T47D (cell line): Measurements from ENCODE around the gene DMPK.

Source experiments
- DNase-seq, 2 experiments: peaks; one replicate each; pipeline versions ENCODE4 v3.0.0 to v3.0.0-alpha.2; 2011 to 2012; ENCODE audit warnings: low read depth in 1 of 2, low spot score in 1 of 2
- JUND ChIP-seq: IDR thresholded peaks from 2 replicates; pipeline ENCODE4 v1.6.1; 2012; ENCODE audit warnings: low read depth
- in situ Hi-C: cut with HindIII; loops from 2 replicates; pipeline ENCODE4 v1.10.0; 2016; ENCODE audit warnings: low sequenced_read_pairs, low pct_unique_long_range_greater_than_20kb

The DMPK gene

GRCh38 chr19:45791744-45792469 lies 9.6 kb upstream of the DMPK start:
- no peak for DNase-seq
- in situ Hi-C loops: no loop called here
- TF ChIP-seq JUND: no peak

GRCh38 chr19:45790942-45791341 lies 8.7 kb upstream of the DMPK start:
- DNase-seq: no peak
- in situ Hi-C loops: no loop called here
- TF ChIP-seq JUND: no peak

DNA sequence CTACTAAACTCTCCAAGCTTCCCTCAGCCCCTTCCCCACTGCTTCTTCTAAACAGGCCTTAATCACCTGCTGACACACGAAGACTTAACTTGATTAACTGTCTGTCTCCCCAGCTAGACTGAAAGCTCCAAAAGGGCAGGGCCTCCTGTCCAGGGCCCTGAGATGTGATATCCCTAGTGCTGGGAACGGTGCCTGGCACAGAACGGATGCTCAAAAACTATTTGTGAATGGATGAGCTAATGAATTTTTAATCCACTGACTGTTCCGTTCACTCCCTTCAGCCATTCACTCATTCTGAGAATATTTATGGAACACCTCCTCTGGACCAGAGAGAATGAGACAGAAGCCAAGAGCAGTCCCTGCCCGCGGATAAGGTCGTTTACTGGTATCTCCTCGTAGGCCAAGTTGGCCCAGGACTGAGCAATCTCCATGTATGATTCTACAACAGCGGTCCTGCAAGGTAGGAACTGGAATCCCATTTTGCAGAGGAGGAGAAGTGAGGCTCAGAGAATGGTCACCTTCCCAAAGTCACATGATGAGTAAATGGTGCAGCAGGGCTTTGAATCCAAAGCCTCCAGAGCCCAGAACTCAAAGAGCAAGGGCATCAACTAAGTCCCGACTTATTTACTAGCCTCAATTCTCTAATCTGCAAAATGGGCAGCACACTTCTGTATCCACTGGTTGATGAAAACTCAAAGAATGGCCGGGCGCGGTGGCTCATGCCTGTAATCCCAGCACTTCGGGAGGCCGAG lies 6.9 kb upstream of the DMPK start:
- DNase-seq: no peak
- in situ Hi-C loops: no loop called here
- no peak for TF ChIP-seq JUND

DNA sequence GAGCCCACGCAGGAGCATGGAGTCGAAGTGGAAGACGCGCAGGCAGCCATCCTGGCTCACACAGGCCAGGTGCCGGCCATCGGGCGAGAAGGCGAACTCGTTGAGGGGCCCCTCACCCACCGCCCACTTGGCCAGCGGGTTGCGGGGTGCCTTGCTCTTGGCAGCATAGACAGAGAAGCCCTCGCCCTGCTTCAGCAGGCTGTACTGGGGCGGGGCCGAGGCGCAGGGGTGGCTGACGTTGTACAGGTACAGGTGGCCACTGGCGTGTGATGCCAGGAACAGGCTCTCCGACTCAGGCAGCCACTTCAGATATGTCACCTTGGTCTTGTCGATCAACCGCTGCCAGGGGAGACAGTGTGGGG lies 4.2 kb upstream of the DMPK start:
- no peak for TF ChIP-seq JUND
- in situ Hi-C loops: no loop called here
- DNase-seq: no peak

DNA sequence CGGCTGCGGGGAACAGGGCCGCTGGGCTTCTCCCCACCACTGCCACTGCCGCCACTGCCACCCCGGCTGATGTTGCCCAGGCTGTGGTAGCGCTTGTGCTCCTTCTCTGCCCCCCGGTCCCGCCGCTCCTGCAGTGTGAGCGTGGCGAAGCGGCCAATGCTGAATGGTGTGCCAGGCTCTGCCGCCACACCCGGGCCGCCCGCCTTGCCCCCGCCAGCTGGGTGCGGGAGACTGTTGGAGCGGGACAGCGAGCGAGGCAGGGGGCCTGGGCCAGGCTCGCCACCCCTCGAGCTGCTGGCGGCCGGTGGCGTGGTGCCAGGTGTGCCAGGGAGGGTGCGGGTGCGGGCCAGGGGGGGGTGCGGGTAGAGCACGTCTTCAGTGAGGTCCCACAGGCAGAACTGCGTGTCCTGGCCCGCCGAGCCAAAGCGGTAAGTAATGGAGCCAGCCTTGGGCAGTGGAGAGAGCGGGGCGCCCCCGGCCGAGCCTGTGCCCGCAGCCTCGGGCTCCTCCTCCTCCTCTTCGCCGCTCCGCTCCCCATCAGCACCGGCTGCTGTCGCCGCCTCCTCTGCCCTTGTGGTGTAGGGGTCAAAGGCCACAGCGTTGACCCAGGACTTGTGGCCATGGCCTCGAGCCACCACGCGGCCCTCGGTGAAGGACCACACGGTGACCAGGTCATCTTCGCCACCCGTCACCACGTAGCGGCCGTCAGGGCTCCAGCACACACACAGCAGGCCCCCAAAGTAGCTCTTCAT lies 3.7 kb upstream of the DMPK start:
- no peak for TF ChIP-seq JUND
- in situ Hi-C loops: no loop called here
- no peak for DNase-seq

GRCh38 chr19:45785097-45785496 lies 2.8 kb upstream of the DMPK start:
- DNase-seq: no peak
- in situ Hi-C loops: no loop called here
- TF ChIP-seq JUND: no peak

DNA sequence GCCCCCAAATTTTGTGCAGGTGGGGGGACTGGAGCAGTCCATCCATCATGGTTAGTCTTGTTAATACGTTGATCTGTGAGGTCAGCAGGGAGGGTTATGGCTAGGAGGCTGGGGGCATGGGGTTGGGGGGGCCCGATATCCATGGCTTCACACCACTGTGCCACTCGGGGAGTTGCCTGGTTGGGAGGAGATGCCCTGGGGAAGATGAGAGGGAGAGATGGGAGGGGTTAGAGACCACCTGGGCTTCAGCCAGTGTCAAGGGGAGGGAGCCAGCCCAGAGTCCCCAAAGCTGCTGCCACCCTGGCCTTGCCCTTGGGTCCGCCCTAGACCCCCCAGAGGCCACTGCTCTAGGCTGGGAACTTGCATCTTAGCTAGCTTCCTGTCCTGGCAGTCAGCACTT lies 1.8 kb upstream of the DMPK start:
- no peak for TF ChIP-seq JUND
- in situ Hi-C loops: no loop called here
- DNase-seq: no peak

DNA sequence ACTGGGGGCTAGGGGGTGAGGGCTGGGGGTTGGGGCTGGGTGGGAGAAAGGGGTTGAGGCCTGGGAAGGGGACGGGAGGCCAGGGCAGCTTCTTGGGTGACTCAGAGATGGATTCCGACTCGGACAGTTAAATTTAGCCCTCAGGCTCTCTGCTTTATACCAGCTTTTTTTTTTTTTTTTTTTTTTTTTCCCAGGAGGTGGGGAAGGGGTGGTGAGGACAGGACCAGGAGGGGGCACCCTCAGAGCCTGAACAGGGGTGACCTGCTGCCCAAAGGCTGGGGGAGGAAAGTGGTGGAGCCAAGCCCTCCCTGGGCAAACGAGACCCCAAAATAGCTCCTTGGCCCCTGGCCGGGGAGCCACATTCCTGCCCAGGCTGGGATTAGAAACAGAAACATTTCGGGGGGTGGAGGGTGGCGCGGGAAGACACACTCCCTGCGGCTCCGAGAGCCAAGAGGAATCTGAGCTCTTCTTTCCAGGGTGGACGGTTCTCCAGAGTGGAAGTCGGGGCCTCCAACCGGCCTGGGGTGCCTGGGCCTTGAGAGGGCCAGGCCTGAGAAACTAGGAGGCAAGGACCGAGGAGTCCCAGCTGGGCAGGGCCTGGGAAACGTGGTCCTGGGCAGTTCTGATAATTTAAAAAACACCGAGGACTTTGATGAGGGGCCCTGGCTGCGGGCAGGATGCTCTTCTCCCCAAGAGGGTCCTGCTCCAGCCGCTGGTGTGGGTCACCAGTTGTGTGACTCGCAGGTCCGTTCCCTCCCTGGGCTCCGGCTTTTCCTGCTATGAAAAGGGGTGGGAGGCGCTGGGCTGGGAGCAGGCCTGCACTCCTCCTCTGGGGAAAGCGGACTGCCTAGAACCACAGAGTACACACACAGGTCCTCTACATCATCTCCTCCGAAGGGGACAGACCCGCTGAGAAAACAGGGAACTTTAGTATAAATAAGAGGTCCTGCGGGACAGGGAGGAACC lies 813 bp upstream of the DMPK start:
- TF ChIP-seq JUND: no peak

GRCh38 chr19:45781214-45782161 lies 802 bp downstream of the DMPK start:
- DNase-seq: peak; percentile 30 to 64
- in situ Hi-C loops: no loop called here
- no peak for TF ChIP-seq JUND

More for the DNA sequence above, 813 bp upstream of the DMPK start:
- peak; percentile 33 to 68 for DNase-seq
- in situ Hi-C loops: no loop called here

- in situ Hi-C loops: no loop called here
- no peak for TF ChIP-seq JUND
- DNase-seq: peak; percentile 63 to 73
Measured at GRCh38 chr19:45780448-45781213, 1.7 kb downstream of the DMPK start.

GRCh38 chr19:45780146-45780447 lies 2.2 kb downstream of the DMPK start:
- DNase-seq: no peak
- no peak for TF ChIP-seq JUND
- in situ Hi-C loops: no loop called here
